HepG2 (cell line): ENCODE measurements around the gene SGK1. TPM values are rescaled to one million over a fixed set of nuclear protein-coding genes. Genes with fewer than 3 reads are reported as not detected.

Experiments
- ATAC-seq: fragments of 200-7000 bp; cut with Tn5 transposase; 3 replicates; pipeline ENCODE4 v1.9.1; 2020; ENCODE audit warnings: mild to moderate bottlenecking, moderate library complexity
- BruUV-seq: library from RNA; stranded (reverse); fragments of 400-500 nt; replicated peaks from 2 replicates; lab custom pipeline; 2021; lab: Mats Ljungman, UMichigan
- CTCF ChIA-PET: fragments of 300-600 bp; formaldehyde crosslinking; extraction: SDS; loops from one replicate; lab custom pipeline; 2021; ENCODE audit warnings: low total read pairs, inconsistent platforms, low intra/inter-chr PET ratio; lab: Yijun Ruan, JAX
- POLR2A ChIA-PET: fragments of 350-600 bp; sonication (Branson Sonifier 250); formaldehyde crosslinking; loops from one replicate; lab custom pipeline; 2020; ENCODE audit warnings: antibody characterized with exemption, inconsistent platforms; lab: Yijun Ruan, JAX
- DNase-seq: peaks from one replicate; pipeline ENCODE4 v3.0.0-alpha.2; 2015; ENCODE audit warnings: low spot score
- FAIRE-seq: peaks from 3 replicates; lab custom pipeline; 2011; peaks lifted over from hg19 to GRCh38; lab: Jason Lieb, UNC
- H2AFZ ChIP-seq: one replicate; pipeline ENCODE4 v1.6.1; 2011; ENCODE audit warnings: low read length, inconsistent platforms
- H3K27ac ChIP-seq: fragments of 300-600 bp; 3 replicates; pipeline ENCODE4 v1.8.0; 2011; ENCODE audit warnings: mixed run types, mild to moderate bottlenecking, mixed read lengths, low read length, inconsistent platforms; ENCODE audit not compliant: insufficient read depth; ENCODE audit errors: extremely low read length
- H3K27me3 ChIP-seq, 2 experiments: fragments of 200-600 bp in 1 of 2; 2 replicates in 1 of 2; 3 replicates in 1 of 2; pipeline versions ENCODE4 v1.6.0 to v1.8.0; 2011; ENCODE audit warnings: low read length in 2 of 2, mild to moderate bottlenecking in 2 of 2, moderate library complexity in 2 of 2, inconsistent platforms in 1 of 2; ENCODE audit not compliant: insufficient read depth in 2 of 2, control insufficient read depth in 1 of 2
- H3K36me3 ChIP-seq, 2 experiments: fragments of 200-600 bp in 1 of 2; replicated peaks in 1 of 2; 2 replicates in 1 of 2; 3 replicates in 1 of 2; pipeline versions ENCODE4 v1.5.1 to v1.8.0; 2011; ENCODE audit warnings: low read length in 2 of 2, inconsistent platforms in 1 of 2; ENCODE audit not compliant: insufficient read depth in 2 of 2, control insufficient read depth in 1 of 2
- H3K4me1 ChIP-seq: 2 replicates; pipeline ENCODE4 v1.5.1; 2012; ENCODE audit warnings: low read length, inconsistent platforms; ENCODE audit not compliant: insufficient read depth
- H3K4me2 ChIP-seq: 2 replicates; pipeline ENCODE4 v1.6.0; 2011; ENCODE audit warnings: low read depth, low read length, inconsistent platforms
- H3K4me3 ChIP-seq, 3 experiments: fragments of 200-600 bp in 1 of 3; sonication (generic), shearing (Covaris generic) in 1 of 3; replicated peaks in 1 of 3; 2 replicates each; pipeline ENCODE4 v1.5.1; 2011 to 2016; ENCODE audit warnings: low read length in 3 of 3, inconsistent platforms in 2 of 3, low read depth in 2 of 3, mild to moderate bottlenecking in 2 of 3, control low read depth in 1 of 3, mixed read lengths in 1 of 3; ENCODE audit not compliant: insufficient read depth in 1 of 3
- H3K79me2 ChIP-seq: one replicate; pipeline ENCODE4 v1.6.1; 2011; ENCODE audit warnings: low read length, inconsistent platforms; ENCODE audit not compliant: insufficient read depth
- H3K9ac ChIP-seq: 2 replicates; pipeline ENCODE4 v1.6.0; 2011; ENCODE audit warnings: mild to moderate bottlenecking, low read depth, low read length, inconsistent platforms; ENCODE audit not compliant: insufficient read depth
- H3K9me3 ChIP-seq: 2 replicates; pipeline ENCODE4 v1.5.1; 2012; ENCODE audit warnings: mild to moderate bottlenecking, low read length
- H4K20me1 ChIP-seq: 2 replicates; pipeline ENCODE4 v1.6.0; 2011; ENCODE audit warnings: inconsistent platforms, mild to moderate bottlenecking, low read length, moderate library complexity; ENCODE audit not compliant: insufficient read depth
- CREBL2 ChIP-seq: sonication (generic); formaldehyde crosslinking; IDR thresholded peaks from 2 replicates; pipeline ENCODE4 v1.8.1; 2023; ENCODE audit warnings: missing genetic modification reagents, mild to moderate bottlenecking, borderline replicate concordance
- HIC2 ChIP-seq: sonication (generic); formaldehyde crosslinking; IDR thresholded peaks from 2 replicates; pipeline ENCODE4 v1.9.0; 2022; ENCODE audit warnings: low read depth, missing genetic modification reagents
- KDM4B ChIP-seq: sonication (generic); formaldehyde crosslinking; IDR thresholded peaks from 2 replicates; pipeline ENCODE4 v1.4.0; 2020; ENCODE audit warnings: missing genetic modification reagents
- RFXANK ChIP-seq: IDR thresholded peaks from 2 replicates; pipeline ENCODE4 v1.6.1; 2016
- THAP11 ChIP-seq: IDR thresholded peaks from 2 replicates; pipeline ENCODE4 v1.6.1; 2016; ENCODE audit warnings: missing biosample characterization, missing genetic modification reagents
- ZNF235 ChIP-seq: sonication (generic); formaldehyde crosslinking; IDR thresholded peaks from 2 replicates; pipeline ENCODE4 v1.8.1; 2023; ENCODE audit warnings: mild to moderate bottlenecking, missing genetic modification reagents, borderline replicate concordance
- ZNF878 ChIP-seq: sonication (generic); formaldehyde crosslinking; IDR thresholded peaks from 2 replicates; pipeline ENCODE4 v1.8.1; 2023; ENCODE audit warnings: mild to moderate bottlenecking, missing genetic modification reagents, moderate library complexity
- WGBS: methylation state at CpG from one replicate; pipeline ENCODE4 v1.1.6; 2017; ENCODE audit warnings: low lambda C conversion rate; 5-methylcytosine and 5-hydroxymethylcytosine counted together
- in situ Hi-C: cut with HindIII; loops from 2 replicates; pipeline ENCODE4 v1.10.0; 2017; ENCODE audit warnings: low pct_unique_long_range_greater_than_20kb; ENCODE audit not compliant: extremely low pct_ligation_motif_present
- intact Hi-C: fragments of 100-400 bp; cut with micrococcal nuclease; formaldehyde crosslinking; loops from one replicate; pipeline ENCODE4 v1.10.0; 2022; ENCODE audit not compliant: unreplicated experiment
- polyA plus RNA-seq, 8 experiments: library from polyadenylated mRNA; depleted of rRNA in 3 of 8; stranded (reverse) in 7 of 8; unstranded in 1 of 8; fragments of >200 nt; fragmentation: Illumina TruSeq in 4 of 8; extraction: Trizol in 4 of 8; gene quantifications; 2 replicates each; pipeline versions ENCODE4 v1.2.1 to v1.2.3, GENCODE V29; 2011 to 2016; ENCODE audit warnings: low read depth in 4 of 8, missing spikeins in 1 of 8, mixed read lengths in 1 of 8; ENCODE audit not compliant: insufficient read depth in 1 of 8
- total RNA-seq, 5 experiments: library from RNA; depleted of rRNA; stranded (reverse); fragments of >200 nt; fragmentation: Illumina TruSeq; extraction: Trizol; gene quantifications; 2 replicates each; pipeline ENCODE4 v1.2.3, GENCODE V29; 2016; ENCODE audit warnings: low read depth in 1 of 5

The SGK1 gene
- total and polyA plus RNA-seq, 2 of the 13 experiments (the other 11 are each of a cell fraction or from before 2014, with no cell fraction given), result 56.1 to 56.2 TPM

GRCh38 chr6:134346932-134347545 is 29.1 kb upstream of the SGK1 start:
- H3K4me1 ChIP-seq, result peaks cover 7% of the 10 kb centered on the region; the same call in 1 of the 2 replicates
- H3K27me3 ChIP-seq, result peaks cover 0 to 2% of the 10 kb centered on the region in 2 experiments; a peak in 2 of 5 replicates
- no peak for ATAC-seq
- WGBS, result 74% methylated on average over 7 of the region's 7 CpGs
- FAIRE-seq, result no peak
- H3K36me3 ChIP-seq, result no peaks in the 10 kb centered on the region
- intact Hi-C loops, result no loop called here
- CTCF ChIA-PET, result no interaction called here
- no peaks in the 10 kb centered on the region for H3K9me3 ChIP-seq
- H3K9ac ChIP-seq, result no peak overlapping the region
- H2AFZ ChIP-seq, result no peak overlapping the region
- no peaks in the 10 kb centered on the region for H4K20me1 ChIP-seq
- BruUV-seq, result no TSS peak
- no peak for DNase-seq
- H3K79me2 ChIP-seq, result no peaks in the 10 kb centered on the region
- H3K4me2 ChIP-seq, result no peak overlapping the region
- H3K4me3 ChIP-seq, result no peak overlapping the region
- no peak for TF ChIP-seq CREBL2 (CRISPR knock-in tag)
- TF ChIP-seq ZNF878 (CRISPR knock-in tag), result no peak
- TF ChIP-seq RFXANK, result no peak
- in situ Hi-C loops, result no loop called here
- POLR2A ChIA-PET, result no interaction called here
- H3K27ac ChIP-seq, result no peak overlapping the region

- WGBS, result 69% methylated on average over 8 of the region's 8 CpGs
- H3K36me3 ChIP-seq, result no peaks in the 10 kb centered on the region
- in situ Hi-C loops (no loop called here), intact Hi-C loops (no loop called here)
- no peak overlapping the region for H3K4me3 ChIP-seq
- no peak overlapping the region for H3K27ac ChIP-seq
- ChIA-PET POLR2A (no interaction called here), CTCF (no interaction called here)
- H2AFZ ChIP-seq, result no peak overlapping the region
- TF ChIP-seq HIC2 (CRISPR knock-in tag) (no peak), KDM4B (no peak), ZNF235 (CRISPR knock-in tag) (no peak), THAP11 (CRISPR knock-in tag) (no peak)
- DNase-seq, result no peak
- H4K20me1 ChIP-seq, result no peaks in the 10 kb centered on the region
- no peaks in the 10 kb centered on the region for H3K9me3 ChIP-seq
- peaks cover 0 to 7% of the 10 kb centered on the region in 2 experiments; a peak in 1 of 5 replicates for H3K27me3 ChIP-seq
- ATAC-seq, result no peak
- BruUV-seq, result no TSS peak
- no peak for FAIRE-seq
- no peak overlapping the region for H3K4me2 ChIP-seq
- no peak overlapping the region for H3K9ac ChIP-seq
- no peaks in the 10 kb centered on the region for H3K79me2 ChIP-seq
- H3K4me1 ChIP-seq, result peaks cover 7% of the 10 kb centered on the region; the same call in 1 of the 2 replicates
These were observed 27.9 kb upstream of the SGK1 start for GRCh38 chr6:134345789-134346188.
